GM15510 (cell line): Measurements from ENCODE around the gene LRATD1.

ENCODE experiments used
- POLR2A ChIP-seq: IDR thresholded peaks from 3 replicates; pipeline ENCODE4 v1.6.1; 2011; ENCODE audit warnings: borderline replicate concordance; ENCODE audit not compliant: insufficient read length; ENCODE audit errors: extremely low read depth

Gene LRATD1

GRCh38 chr2:14621906-14622549 is 10.5 kb upstream of the LRATD1 start:
- no peak for TF ChIP-seq POLR2A

- TF ChIP-seq POLR2A, result no peak
Measured at GRCh38 chr2:14623237-14623636, 9.3 kb upstream of the LRATD1 start.

- TF ChIP-seq POLR2A, result no peak
Measured at GRCh38 chr2:14626873-14627272, 5.6 kb upstream of the LRATD1 start.

GRCh38 chr2:14628901-14629300 is 3.6 kb upstream of the LRATD1 start:
- no peak for TF ChIP-seq POLR2A

- no peak for TF ChIP-seq POLR2A
Measured at GRCh38 chr2:14631406-14632040, 994 bp upstream of the LRATD1 start.

GRCh38 chr2:14633061-14633460 is 544 bp downstream of the LRATD1 start:
- no peak for TF ChIP-seq POLR2A

- no peak for TF ChIP-seq POLR2A
Measured at GRCh38 chr2:14633461-14634181, 1.1 kb downstream of the LRATD1 start.

- no peak for TF ChIP-seq POLR2A
Measured at GRCh38 chr2:14634182-14634488, 1.6 kb downstream of the LRATD1 start.

- no peak for TF ChIP-seq POLR2A
Measured at GRCh38 chr2:14634489-14635390, 2.2 kb downstream of the LRATD1 start.

GRCh38 chr2:14635391-14635871 is 2.9 kb downstream of the LRATD1 start:
- no peak for TF ChIP-seq POLR2A

- TF ChIP-seq POLR2A, result no peak
Measured at GRCh38 chr2:14638488-14638887, 6.0 kb downstream of the LRATD1 start.

GRCh38 chr2:14641116-14641515 is 8.6 kb downstream of the LRATD1 start:
- TF ChIP-seq POLR2A, result no peak

- no peak for TF ChIP-seq POLR2A
Measured at GRCh38 chr2:14642499-14642898, 10.0 kb downstream of the LRATD1 start.

GRCh38 chr2:14647714-14648113 is 15.2 kb downstream of the LRATD1 start:
- TF ChIP-seq POLR2A, result no peak

- TF ChIP-seq POLR2A, result no peak
Measured at GRCh38 chr2:14650066-14650465, 17.5 kb downstream of the LRATD1 start.
